ENCODE data around the gene EPRS1. TPM values are rescaled to one million over a fixed set of nuclear protein-coding genes. Genes with fewer than 3 reads are reported as not detected.

The EPRS1 gene
- total and polyA plus RNA-seq, 2 of the 13 experiments (the other 11 are each of a cell fraction or from before 2014, with no cell fraction given), result 86.1 to 124 TPM

DNA sequence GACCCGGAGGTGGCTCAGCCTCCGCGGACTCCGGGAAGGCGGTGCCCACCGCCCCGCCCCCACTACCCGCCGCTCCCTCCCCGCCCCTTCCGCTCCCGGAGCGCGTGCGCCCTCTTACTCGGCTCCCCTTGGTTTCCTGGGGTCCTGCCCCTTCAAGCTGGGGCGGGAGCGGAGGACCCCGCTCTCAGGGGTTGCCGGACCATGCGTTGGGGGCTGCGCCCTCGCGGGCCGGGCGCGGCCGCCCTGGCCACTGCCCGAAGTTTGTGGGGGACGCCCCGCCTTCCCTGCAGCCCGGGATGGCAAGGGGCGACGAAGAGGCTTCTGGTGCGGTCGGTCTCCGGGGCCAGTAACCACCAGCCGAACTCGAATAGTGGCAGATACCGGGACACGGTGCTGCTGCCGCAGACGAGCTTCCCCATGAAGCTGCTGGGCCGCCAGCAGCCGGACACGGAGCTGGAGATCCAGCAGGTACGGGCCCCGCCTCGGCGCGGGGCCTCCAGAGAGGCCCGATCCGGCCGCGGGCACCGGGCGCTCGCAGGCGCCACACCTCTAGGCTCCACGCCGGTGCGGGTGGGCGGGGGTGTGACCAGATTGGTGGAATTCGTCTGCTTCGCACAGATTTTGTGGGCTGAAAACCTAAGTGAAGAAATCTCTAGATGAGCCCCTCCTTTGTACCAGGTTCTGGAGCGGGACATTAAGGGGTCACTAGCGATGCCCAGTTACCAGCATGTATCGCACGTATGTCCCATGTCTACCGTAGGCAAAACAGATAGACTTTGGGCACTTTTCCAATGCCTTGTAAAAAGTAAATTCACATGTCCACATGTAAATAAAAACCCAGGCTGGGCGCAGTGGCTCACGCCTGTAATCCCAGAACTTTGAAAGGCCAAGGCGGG is 48.0 kb upstream of the EPRS1 start, which contains the start of gene IARS2 (continued):
- TF ChIP-seq ISL2 (CRISPR knock-in tag; IDR thresholded peaks at IDR 0.05) (no peak), CAMTA2 (CRISPR knock-in tag; IDR thresholded peaks at IDR 0.05; ENCODE audit: borderline replicate concordance) (peak; percentile 36; the same call in 1 of the 2 replicates), SP5 (CRISPR knock-in tag; IDR thresholded peaks at IDR 0.05; ENCODE audit: borderline replicate concordance, low read depth) (0 out of 2 replicates have a peak, but pooled peaks have one; percentile 16), RBM39 (IDR thresholded peaks at IDR 0.05; ENCODE audit: low read depth, low read length, poor library complexity, severe bottlenecking) (peak; percentile 61), POLR2G (IDR thresholded peaks at IDR 0.05; ENCODE audit: low read depth, low read length) (peak; percentile 92), ZNF782 (CRISPR knock-in tag; IDR thresholded peaks at IDR 0.05; ENCODE audit: borderline replicate concordance) (peak; percentile 77; the same call in 1 of the 2 replicates), ZNF589 (CRISPR knock-in tag; conservative IDR thresholded peaks at IDR 0.05) (no peak), AGO2 (optimal IDR thresholded peaks at IDR 0.05; ENCODE audit: low read depth, low read length) (peak; percentile 86), NR2F6 (IDR thresholded peaks at IDR 0.05) (no peak), NR2F6 (CRISPR knock-in tag; IDR thresholded peaks at IDR 0.05) (peak; percentile 27; the same call in 1 of the 2 replicates), ARNT2 (CRISPR knock-in tag; IDR thresholded peaks at IDR 0.05; ENCODE audit: low read depth) (peak; percentile 90), TCF7L2 (IDR thresholded peaks at IDR 0.05; ENCODE audit: low read depth, low read length) (no peak), ZNF337 (CRISPR knock-in tag; IDR thresholded peaks at IDR 0.05; ENCODE audit: borderline replicate concordance, low read depth) (peak; percentile 42; the same call in 1 of the 2 replicates), ZFY (CRISPR knock-in tag; IDR thresholded peaks at IDR 0.05) (peak; percentile 92), KLF6 (CRISPR knock-in tag; IDR thresholded peaks at IDR 0.05) (peak; percentile 68), PPARG (CRISPR knock-in tag; conservative IDR thresholded peaks at IDR 0.05) (no peak), ZNF333 (CRISPR knock-in tag; IDR thresholded peaks at IDR 0.05; ENCODE audit: borderline replicate concordance) (no peak; the same call in 1 of the 2 replicates)
- TF ChIP-seq, protein P1, sequence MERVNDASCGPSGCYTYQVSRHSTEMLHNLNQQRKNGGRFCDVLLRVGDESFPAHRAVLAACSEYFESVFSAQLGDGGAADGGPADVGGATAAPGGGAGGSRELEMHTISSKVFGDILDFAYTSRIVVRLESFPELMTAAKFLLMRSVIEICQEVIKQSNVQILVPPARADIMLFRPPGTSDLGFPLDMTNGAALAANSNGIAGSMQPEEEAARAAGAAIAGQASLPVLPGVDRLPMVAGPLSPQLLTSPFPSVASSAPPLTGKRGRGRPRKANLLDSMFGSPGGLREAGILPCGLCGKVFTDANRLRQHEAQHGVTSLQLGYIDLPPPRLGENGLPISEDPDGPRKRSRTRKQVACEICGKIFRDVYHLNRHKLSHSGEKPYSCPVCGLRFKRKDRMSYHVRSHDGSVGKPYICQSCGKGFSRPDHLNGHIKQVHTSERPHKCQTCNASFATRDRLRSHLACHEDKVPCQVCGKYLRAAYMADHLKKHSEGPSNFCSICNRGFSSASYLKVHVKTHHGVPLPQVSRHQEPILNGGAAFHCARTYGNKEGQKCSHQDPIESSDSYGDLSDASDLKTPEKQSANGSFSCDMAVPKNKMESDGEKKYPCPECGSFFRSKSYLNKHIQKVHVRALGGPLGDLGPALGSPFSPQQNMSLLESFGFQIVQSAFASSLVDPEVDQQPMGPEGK (CRISPR knock-in tag; IDR thresholded peaks at IDR 0.05), result peak; percentile 56
- TF ChIP-seq, protein P2, sequence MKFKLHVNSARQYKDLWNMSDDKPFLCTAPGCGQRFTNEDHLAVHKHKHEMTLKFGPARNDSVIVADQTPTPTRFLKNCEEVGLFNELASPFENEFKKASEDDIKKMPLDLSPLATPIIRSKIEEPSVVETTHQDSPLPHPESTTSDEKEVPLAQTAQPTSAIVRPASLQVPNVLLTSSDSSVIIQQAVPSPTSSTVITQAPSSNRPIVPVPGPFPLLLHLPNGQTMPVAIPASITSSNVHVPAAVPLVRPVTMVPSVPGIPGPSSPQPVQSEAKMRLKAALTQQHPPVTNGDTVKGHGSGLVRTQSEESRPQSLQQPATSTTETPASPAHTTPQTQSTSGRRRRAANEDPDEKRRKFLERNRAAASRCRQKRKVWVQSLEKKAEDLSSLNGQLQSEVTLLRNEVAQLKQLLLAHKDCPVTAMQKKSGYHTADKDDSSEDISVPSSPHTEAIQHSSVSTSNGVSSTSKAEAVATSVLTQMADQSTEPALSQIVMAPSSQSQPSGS (CRISPR knock-in tag; IDR thresholded peaks at IDR 0.05), result 0 out of 2 replicates have a peak, but pooled peaks have one; percentile 8
- TF ChIP-seq, protein P3, sequence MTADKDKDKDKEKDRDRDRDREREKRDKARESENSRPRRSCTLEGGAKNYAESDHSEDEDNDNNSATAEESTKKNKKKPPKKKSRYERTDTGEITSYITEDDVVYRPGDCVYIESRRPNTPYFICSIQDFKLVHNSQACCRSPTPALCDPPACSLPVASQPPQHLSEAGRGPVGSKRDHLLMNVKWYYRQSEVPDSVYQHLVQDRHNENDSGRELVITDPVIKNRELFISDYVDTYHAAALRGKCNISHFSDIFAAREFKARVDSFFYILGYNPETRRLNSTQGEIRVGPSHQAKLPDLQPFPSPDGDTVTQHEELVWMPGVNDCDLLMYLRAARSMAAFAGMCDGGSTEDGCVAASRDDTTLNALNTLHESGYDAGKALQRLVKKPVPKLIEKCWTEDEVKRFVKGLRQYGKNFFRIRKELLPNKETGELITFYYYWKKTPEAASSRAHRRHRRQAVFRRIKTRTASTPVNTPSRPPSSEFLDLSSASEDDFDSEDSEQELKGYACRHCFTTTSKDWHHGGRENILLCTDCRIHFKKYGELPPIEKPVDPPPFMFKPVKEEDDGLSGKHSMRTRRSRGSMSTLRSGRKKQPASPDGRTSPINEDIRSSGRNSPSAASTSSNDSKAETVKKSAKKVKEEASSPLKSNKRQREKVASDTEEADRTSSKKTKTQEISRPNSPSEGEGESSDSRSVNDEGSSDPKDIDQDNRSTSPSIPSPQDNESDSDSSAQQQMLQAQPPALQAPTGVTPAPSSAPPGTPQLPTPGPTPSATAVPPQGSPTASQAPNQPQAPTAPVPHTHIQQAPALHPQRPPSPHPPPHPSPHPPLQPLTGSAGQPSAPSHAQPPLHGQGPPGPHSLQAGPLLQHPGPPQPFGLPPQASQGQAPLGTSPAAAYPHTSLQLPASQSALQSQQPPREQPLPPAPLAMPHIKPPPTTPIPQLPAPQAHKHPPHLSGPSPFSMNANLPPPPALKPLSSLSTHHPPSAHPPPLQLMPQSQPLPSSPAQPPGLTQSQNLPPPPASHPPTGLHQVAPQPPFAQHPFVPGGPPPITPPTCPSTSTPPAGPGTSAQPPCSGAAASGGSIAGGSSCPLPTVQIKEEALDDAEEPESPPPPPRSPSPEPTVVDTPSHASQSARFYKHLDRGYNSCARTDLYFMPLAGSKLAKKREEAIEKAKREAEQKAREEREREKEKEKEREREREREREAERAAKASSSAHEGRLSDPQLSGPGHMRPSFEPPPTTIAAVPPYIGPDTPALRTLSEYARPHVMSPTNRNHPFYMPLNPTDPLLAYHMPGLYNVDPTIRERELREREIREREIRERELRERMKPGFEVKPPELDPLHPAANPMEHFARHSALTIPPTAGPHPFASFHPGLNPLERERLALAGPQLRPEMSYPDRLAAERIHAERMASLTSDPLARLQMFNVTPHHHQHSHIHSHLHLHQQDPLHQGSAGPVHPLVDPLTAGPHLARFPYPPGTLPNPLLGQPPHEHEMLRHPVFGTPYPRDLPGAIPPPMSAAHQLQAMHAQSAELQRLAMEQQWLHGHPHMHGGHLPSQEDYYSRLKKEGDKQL (CRISPR knock-in tag; IDR thresholded peaks at IDR 0.05; ENCODE audit: low read depth), result no peak
